Ishikawa (cell line): Measurements from ENCODE around the gene AP3S2.

Source experiments
- CREB1 ChIP-seq: IDR thresholded peaks from 2 replicates; pipeline ENCODE4 v1.6.1; 2012; ENCODE audit warnings: low read depth
- EP300 ChIP-seq: IDR thresholded peaks from 2 replicates; pipeline ENCODE4 v1.6.1; 2012; ENCODE audit warnings: borderline replicate concordance
- REST ChIP-seq: IDR thresholded peaks from 2 replicates; pipeline ENCODE4 v1.6.1; 2012; ENCODE audit warnings: low read depth, mild to moderate bottlenecking
- TAF1 ChIP-seq: IDR thresholded peaks from 2 replicates; pipeline ENCODE4 v1.6.1; 2012; ENCODE audit warnings: low read depth, mild to moderate bottlenecking
- YY1 ChIP-seq: IDR thresholded peaks from 2 replicates; pipeline ENCODE4 v1.6.1; 2012; ENCODE audit warnings: low read depth
- ZBTB7A ChIP-seq: IDR thresholded peaks from 2 replicates; pipeline ENCODE4 v1.6.1; 2012; ENCODE audit warnings: low read depth
- TF ChIP-seq, protein P1 (sequence below): IDR thresholded peaks from 2 replicates; pipeline ENCODE4 v1.6.1; 2012

DNA sequence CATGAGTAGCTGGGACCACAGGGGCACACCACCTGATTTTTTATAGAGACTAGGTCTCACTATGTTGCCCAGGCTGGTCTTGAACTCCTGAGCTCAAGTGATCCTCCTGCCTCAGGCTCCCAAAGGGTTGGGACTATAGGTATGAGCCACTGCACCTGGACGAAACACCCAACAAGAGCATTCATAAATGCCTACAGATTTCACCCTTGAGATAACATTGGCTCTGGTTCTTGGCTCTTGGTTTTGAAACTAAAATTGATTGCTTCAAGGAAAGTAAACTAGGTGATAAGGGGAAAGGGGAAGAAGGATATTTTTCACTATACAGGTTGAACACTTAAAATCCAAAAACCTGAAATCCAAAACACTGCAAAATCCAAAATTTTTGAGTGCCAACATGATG lies 10.3 kb downstream of the AP3S2 start:
- TF ChIP-seq REST (no peak), EP300 (no peak), CREB1 (no peak), TAF1 (no peak), ZBTB7A (no peak), YY1 (no peak)
- TF ChIP-seq, protein P1, sequence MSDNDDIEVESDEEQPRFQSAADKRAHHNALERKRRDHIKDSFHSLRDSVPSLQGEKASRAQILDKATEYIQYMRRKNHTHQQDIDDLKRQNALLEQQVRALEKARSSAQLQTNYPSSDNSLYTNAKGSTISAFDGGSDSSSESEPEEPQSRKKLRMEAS, result no peak
